H1 (cell line): ENCODE data around the gene CBX4. TPM values are rescaled to one million over a fixed set of nuclear protein-coding genes. Genes with fewer than 3 reads are reported as not detected.

Source experiments
- TEAD4 ChIP-seq: IDR thresholded peaks from 2 replicates; pipeline ENCODE4 v1.6.1; 2012; ENCODE audit warnings: low read depth, low read length, inconsistent platforms, mixed read lengths
- polyA plus RNA-seq, 7 experiments: library from polyadenylated mRNA; depleted of rRNA in 3 of 7; stranded (reverse) in 5 of 7; unstranded in 2 of 7; fragments of >200 nt in 5 of 7; fragments of 200-250 nt in 2 of 7; gene quantifications; 1 replicate in 5 of 7; 2 replicates in 1 of 7; 4 replicates in 1 of 7; pipeline versions ENCODE4 v1.2.1 to v1.2.3, GENCODE V29; 2011 to 2013; ENCODE audit warnings: missing spikeins in 2 of 7, mixed read lengths in 2 of 7
- total RNA-seq: library from RNA; stranded (reverse); fragmentation: NEBNext Ultra II Directional; extraction: Animal tissue kit (Norgen Biotek cat#: 25700); gene quantifications from 2 replicates; pipeline ENCODE4 v1.2.1, GENCODE V29; 2021

The CBX4 gene
- total and polyA plus RNA-seq, 2 of the 8 experiments (the other 6 are each of a cell fraction or from before 2014, with no cell fraction given): 1.8 to 4.0 TPM

GRCh38 chr17:79785017-79785899 is 54.0 kb downstream of the CBX4 start (continued):
- no peak for TF ChIP-seq TEAD4
